HCT116 (cell line): ENCODE measurements around the gene MYBPC1.

Source experiments
- EZH2phosphoT487 ChIP-seq: fragments of 200-600 bp; IDR thresholded peaks from 2 replicates; pipeline ENCODE4 v1.6.1; 2018; ENCODE audit warnings: antibody characterized with exemption, borderline replicate concordance
- POLR2A ChIP-seq: IDR thresholded peaks from 2 replicates; pipeline ENCODE4 v1.7.0; 2011; ENCODE audit warnings: borderline replicate concordance; ENCODE audit not compliant: insufficient read depth, insufficient read length; ENCODE audit errors: extremely low read depth
- TF ChIP-seq, protein P1 (sequence below), 3 experiments: fragments of 200-600 bp in 1 of 3; sonication (generic) in 1 of 3; IDR thresholded peaks in 2 of 3; conservative IDR thresholded peaks in 1 of 3; 2 replicates each; pipeline ENCODE4 v1.5.1; 2012 to 2017; ENCODE audit warnings: low read depth in 2 of 3, low read length in 2 of 3, antibody characterized with exemption in 1 of 3, borderline replicate concordance in 1 of 3, control low read depth in 1 of 3, mild to moderate bottlenecking in 1 of 3, mixed read lengths in 1 of 3, mixed run types in 1 of 3, moderate library complexity in 1 of 3; ENCODE audit not compliant: insufficient read depth in 1 of 3

DNA sequence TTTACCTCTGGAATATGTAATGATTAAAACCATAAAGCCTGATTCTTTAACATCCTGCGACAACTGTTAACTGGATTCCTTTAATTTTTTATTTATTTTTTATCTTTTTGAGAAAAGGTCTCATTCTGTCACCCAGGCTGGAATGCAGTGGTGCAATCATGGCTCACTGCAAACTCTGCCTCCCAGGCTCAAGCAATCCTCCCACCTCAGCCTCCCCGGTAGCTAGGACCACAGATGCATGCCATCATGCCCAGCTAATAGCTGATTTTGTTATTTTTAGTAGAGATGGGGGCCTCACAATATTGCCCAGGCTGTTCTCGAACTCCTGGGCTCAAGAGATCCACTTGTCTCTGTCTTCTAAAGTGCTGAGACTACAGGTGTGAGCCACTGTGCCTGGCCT is 3.7 kb downstream of the MYBPC1 start:
- TF ChIP-seq POLR2A (no peak), EZH2phosphoT487 (no peak)
- TF ChIP-seq, protein P1, sequence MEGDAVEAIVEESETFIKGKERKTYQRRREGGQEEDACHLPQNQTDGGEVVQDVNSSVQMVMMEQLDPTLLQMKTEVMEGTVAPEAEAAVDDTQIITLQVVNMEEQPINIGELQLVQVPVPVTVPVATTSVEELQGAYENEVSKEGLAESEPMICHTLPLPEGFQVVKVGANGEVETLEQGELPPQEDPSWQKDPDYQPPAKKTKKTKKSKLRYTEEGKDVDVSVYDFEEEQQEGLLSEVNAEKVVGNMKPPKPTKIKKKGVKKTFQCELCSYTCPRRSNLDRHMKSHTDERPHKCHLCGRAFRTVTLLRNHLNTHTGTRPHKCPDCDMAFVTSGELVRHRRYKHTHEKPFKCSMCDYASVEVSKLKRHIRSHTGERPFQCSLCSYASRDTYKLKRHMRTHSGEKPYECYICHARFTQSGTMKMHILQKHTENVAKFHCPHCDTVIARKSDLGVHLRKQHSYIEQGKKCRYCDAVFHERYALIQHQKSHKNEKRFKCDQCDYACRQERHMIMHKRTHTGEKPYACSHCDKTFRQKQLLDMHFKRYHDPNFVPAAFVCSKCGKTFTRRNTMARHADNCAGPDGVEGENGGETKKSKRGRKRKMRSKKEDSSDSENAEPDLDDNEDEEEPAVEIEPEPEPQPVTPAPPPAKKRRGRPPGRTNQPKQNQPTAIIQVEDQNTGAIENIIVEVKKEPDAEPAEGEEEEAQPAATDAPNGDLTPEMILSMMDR (IDR thresholded peaks at IDR 0.05 in 2 of 3, conservative IDR thresholded peaks at IDR 0.05 in 1 of 3; ENCODE audit: borderline replicate concordance in 1 of 3, insufficient read depth in 1 of 3, low read depth in 2 of 3, low read length in 2 of 3): no peak
